Left kidney (tissue), 1 donor: ENCODE results near the gene SNRPD2. TPM values are rescaled to one million over a fixed set of nuclear protein-coding genes. Genes with fewer than 3 reads are reported as not detected.

Experiments
- polyA plus RNA-seq: library from polyadenylated mRNA; unstranded; fragments of 120-200 nt; gene quantifications from one replicate; pipeline ENCODE4 v1.2.1, GENCODE V29; 2013; ENCODE audit not compliant: insufficient read length

SNRPD2 gene
- polyA plus RNA-seq, 1 donor, result 253 TPM

Other genes starting within 250 kb of the SNRPD2 start
- 95.9 TPM for gene FOSB, start 224.0 kb downstream of the SNRPD2 start, polyA plus RNA-seq
- gene RTN2, start 194.9 kb downstream of the SNRPD2 start, polyA plus RNA-seq, result 8.1 TPM
- 0.27 TPM for gene PPM1N, start 193.5 kb downstream of the SNRPD2 start, polyA plus RNA-seq
- 49.3 TPM for gene VASP, start 184.5 kb downstream of the SNRPD2 start, polyA plus RNA-seq
- gene OPA3, start 107.2 kb downstream of the SNRPD2 start, polyA plus RNA-seq, result 11.2 TPM
- 5.2 TPM for gene GPR4, start 89.7 kb downstream of the SNRPD2 start, polyA plus RNA-seq
- 23.0 TPM for gene EML2, start 52.6 kb downstream of the SNRPD2 start, polyA plus RNA-seq
- 0.85 TPM for gene GIPR, start 23.7 kb downstream of the SNRPD2 start, polyA plus RNA-seq
- 9.6 TPM for gene QPCTL, start 713 bp upstream of the SNRPD2 start, polyA plus RNA-seq
- gene FBXO46, start 38.9 kb upstream of the SNRPD2 start, polyA plus RNA-seq, result 16.3 TPM
- not detected for gene MEIOSIN, start 41.5 kb upstream of the SNRPD2 start, polyA plus RNA-seq
- gene SIX5, start 77.3 kb upstream of the SNRPD2 start, polyA plus RNA-seq, result 12.2 TPM
- 71.9 TPM for gene DMPK, start 90.5 kb upstream of the SNRPD2 start, polyA plus RNA-seq
- gene DMWD, start 100.9 kb upstream of the SNRPD2 start, polyA plus RNA-seq, result 36.6 TPM
- not detected for gene RSPH6A, start 123.4 kb upstream of the SNRPD2 start, polyA plus RNA-seq
- gene SYMPK, start 171.2 kb upstream of the SNRPD2 start, polyA plus RNA-seq, result 75.1 TPM
- 0.12 TPM for gene FOXA3, start 172.4 kb upstream of the SNRPD2 start, polyA plus RNA-seq
- 14.5 TPM for gene IRF2BP1, start 194.2 kb upstream of the SNRPD2 start, polyA plus RNA-seq
- gene MYPOP, start 210.7 kb upstream of the SNRPD2 start, polyA plus RNA-seq, result 4.0 TPM
- not detected for gene NANOS2, start 222.8 kb upstream of the SNRPD2 start, polyA plus RNA-seq